GM12878 (cell line): Measurements from ENCODE around the gene CD53. TPM values are rescaled to one million over a fixed set of nuclear protein-coding genes. Genes with fewer than 3 reads are reported as not detected.

Source experiments
- ATAC-seq: fragments of 200-7000 bp; cut with Tn5 transposase; 3 replicates; pipeline ENCODE4 v1.9.1; 2020; ENCODE audit warnings: mild to moderate bottlenecking, moderate library complexity
- BruUV-seq: library from RNA; stranded (reverse); fragments of 400-500 nt; replicated peaks from 2 replicates; lab custom pipeline; 2021; lab: Mats Ljungman, UMichigan
- CTCF ChIA-PET: fragments of 300-600 bp; sonication (Branson Sonifier 250); formaldehyde crosslinking; extraction: SDS; loops from one replicate; lab custom pipeline; 2021; ENCODE audit warnings: inconsistent platforms; lab: Yijun Ruan, JAX
- POLR2A ChIA-PET: fragments of 350-600 bp; formaldehyde crosslinking; extraction: SDS; loops from one replicate; lab custom pipeline; 2021; ENCODE audit warnings: inconsistent platforms; lab: Charles Lee
- RAD21 ChIA-PET: fragments of 300-600 bp; sonication (Branson Sonifier 250); formaldehyde crosslinking; loops from one replicate; lab custom pipeline; 2023; ENCODE audit warnings: antibody characterized with exemption; ENCODE audit not compliant: unreplicated experiment; lab: Charles Lee
- SMC1A ChIA-PET: fragments of 300-600 bp; sonication (Branson Sonifier 250); formaldehyde crosslinking; loops from one replicate; lab custom pipeline; 2023; ENCODE audit not compliant: unreplicated experiment, uncharacterized antibody; lab: Charles Lee
- DNase-seq: peaks from one replicate; pipeline ENCODE4 v3.0.0-alpha.2; 2011; ENCODE audit warnings: low read depth, low spot score
- FAIRE-seq: peaks from 3 replicates; lab custom pipeline; 2011; peaks lifted over from hg19 to GRCh38; lab: Jason Lieb, UNC
- H2AFZ ChIP-seq: 2 replicates; pipeline ENCODE4 v1.6.0; 2011; ENCODE audit warnings: low read depth, low read length, control low read depth; ENCODE audit not compliant: control insufficient read depth
- H3K27ac ChIP-seq: 2 replicates; pipeline ENCODE4 v1.5.1; 2011; ENCODE audit warnings: control low read depth; ENCODE audit not compliant: control insufficient read depth, insufficient read depth
- H3K27me3 ChIP-seq, 2 experiments: replicated peaks in 1 of 2; 2 replicates each; pipeline versions ENCODE4 v1.6.0 to v1.6.1; 2011; ENCODE audit warnings: low read length in 1 of 2; ENCODE audit not compliant: control insufficient read depth in 2 of 2, insufficient read depth in 2 of 2
- H3K36me3 ChIP-seq, 2 experiments: 2 replicates each; pipeline ENCODE4 v1.5.1; 2011; ENCODE audit warnings: low read length in 1 of 2; ENCODE audit not compliant: control insufficient read depth in 2 of 2, insufficient read depth in 2 of 2
- H3K4me1 ChIP-seq: 2 replicates; pipeline ENCODE4 v1.6.1; 2011; ENCODE audit warnings: mild to moderate bottlenecking, low read length, moderate library complexity, mixed read lengths; ENCODE audit not compliant: control insufficient read depth, insufficient read depth
- H3K4me2 ChIP-seq: 2 replicates; pipeline ENCODE4 v1.6.0; 2011; ENCODE audit warnings: control low read depth; ENCODE audit not compliant: control insufficient read depth, insufficient read depth
- H3K4me3 ChIP-seq: fragments of 200-600 bp; sonication (generic); 2 replicates; pipeline ENCODE4 v1.5.1; 2016
- H3K79me2 ChIP-seq: 2 replicates; pipeline ENCODE4 v1.6.0; 2011; ENCODE audit warnings: low read length; ENCODE audit not compliant: control insufficient read depth, insufficient read depth
- H3K9ac ChIP-seq: 2 replicates; pipeline ENCODE4 v1.8.0; 2011; ENCODE audit warnings: low read length, control low read depth, mixed read lengths; ENCODE audit not compliant: control insufficient read depth, insufficient read depth
- H3K9me3 ChIP-seq: replicated peaks from 3 replicates; pipeline ENCODE4 v1.5.1; 2011; ENCODE audit warnings: mild to moderate bottlenecking, low read length; ENCODE audit not compliant: control insufficient read depth, insufficient read depth
- H4K20me1 ChIP-seq: 2 replicates; pipeline ENCODE4 v1.6.0; 2011; ENCODE audit not compliant: control insufficient read depth, insufficient read depth
- CREM ChIP-seq: IDR thresholded peaks from 2 replicates; pipeline ENCODE4 v1.6.1; 2014; ENCODE audit warnings: antibody characterized with exemption, low read depth
- GATAD2B ChIP-seq: fragments of 450-650 bp; conservative IDR thresholded peaks from 2 replicates; pipeline ENCODE4 v1.6.1; 2017; ENCODE audit warnings: low read depth, mild to moderate bottlenecking, moderate library complexity
- HDAC2 ChIP-seq: fragments of 200-600 bp; sonication (generic); IDR thresholded peaks from 2 replicates; pipeline ENCODE4 v1.6.1; 2017
- IRF4 ChIP-seq: IDR thresholded peaks from 2 replicates; pipeline ENCODE4 v1.6.1; 2011; ENCODE audit warnings: low read depth, low read length
- MTA2 ChIP-seq: fragments of 450-650 bp; IDR thresholded peaks from 2 replicates; pipeline ENCODE4 v1.6.1; 2016; ENCODE audit warnings: low read depth, mild to moderate bottlenecking, moderate library complexity
- NFIC ChIP-seq: IDR thresholded peaks from 2 replicates; pipeline ENCODE4 v1.6.1; 2012; ENCODE audit warnings: low read depth, mild to moderate bottlenecking, inconsistent platforms, low read length, moderate library complexity
- SPI1 ChIP-seq: IDR thresholded peaks from 2 replicates; pipeline ENCODE4 v1.6.1; 2011; ENCODE audit warnings: low read depth, mild to moderate bottlenecking, low read length, moderate library complexity, borderline replicate concordance; ENCODE audit not compliant: insufficient read depth
- TARDBP ChIP-seq: IDR thresholded peaks from 2 replicates; pipeline ENCODE4 v1.6.1; 2016; ENCODE audit warnings: borderline replicate concordance
- TCF3 ChIP-seq: IDR thresholded peaks from 2 replicates; pipeline ENCODE4 v1.6.1; 2012; ENCODE audit warnings: low read depth, mild to moderate bottlenecking, low read length, borderline replicate concordance; ENCODE audit not compliant: insufficient read depth
- USF1 ChIP-seq: IDR thresholded peaks from 2 replicates; pipeline ENCODE4 v1.6.1; 2011; ENCODE audit warnings: borderline replicate concordance, low read depth, mild to moderate bottlenecking, moderate library complexity, mixed read lengths, low read length; ENCODE audit not compliant: insufficient read depth; ENCODE audit errors: extremely low read length
- WGBS: methylation state at CpG from one replicate; pipeline ENCODE4 v1.1.6; 2016; ENCODE audit warnings: low lambda C conversion rate; ENCODE audit not compliant: insufficient replicate concordance, insufficient coverage; ENCODE audit errors: missing lambda C conversion rate; 5-methylcytosine and 5-hydroxymethylcytosine counted together
- in situ Hi-C: fragments of 300-500 bp; cut with MboI; formaldehyde crosslinking; loops from 9 replicates; pipeline ENCODE4 v1.14.3; 2018; ENCODE audit warnings: mixed read lengths
- intact Hi-C: fragments of 100-400 bp; cut with micrococcal nuclease; formaldehyde crosslinking; loops from one replicate; pipeline ENCODE4 v1.14.2; 2022; ENCODE audit not compliant: unreplicated experiment
- polyA plus RNA-seq, 11 experiments: library from polyadenylated mRNA; depleted of rRNA in 4 of 11; unstranded in 6 of 11; stranded (reverse) in 5 of 11; fragments of >200 nt; fragmentation: Nextera tagmentation in 4 of 11; fragmentation: Illumina TruSeq in 1 of 11; extraction: Ambion mirVana in 4 of 11; extraction: Trizol in 1 of 11; gene quantifications; 1 replicate in 1 of 11; 2 replicates in 10 of 11; pipeline versions ENCODE4 v1.2.1 to v1.2.3, GENCODE V29; 2011 to 2016; ENCODE audit warnings: inconsistent platforms in 2 of 11, missing spikeins in 2 of 11, low read depth in 1 of 11
- total RNA-seq, 4 experiments: library from RNA; depleted of rRNA in 3 of 4; stranded (reverse); fragments of >200 nt in 3 of 4; fragmentation: Illumina TruSeq in 1 of 4; extraction: Trizol in 1 of 4; gene quantifications; 2 replicates each; pipeline versions ENCODE4 v1.2.1 to v1.2.3, GENCODE V29; 2013 to 2021
- TF ChIP-seq, protein P1 (sequence below): IDR thresholded peaks from 2 replicates; pipeline ENCODE4 v1.6.1; 2012; ENCODE audit warnings: improper control_type of control experiment, low read depth, low read length; ENCODE audit not compliant: insufficient replicate concordance

CD53 gene
- total and polyA plus RNA-seq, 10 of the 15 experiments (the other 5 are each of a cell fraction or from before 2014, with no cell fraction given) = 350 to 1,389 (median 538) TPM

DNA sequence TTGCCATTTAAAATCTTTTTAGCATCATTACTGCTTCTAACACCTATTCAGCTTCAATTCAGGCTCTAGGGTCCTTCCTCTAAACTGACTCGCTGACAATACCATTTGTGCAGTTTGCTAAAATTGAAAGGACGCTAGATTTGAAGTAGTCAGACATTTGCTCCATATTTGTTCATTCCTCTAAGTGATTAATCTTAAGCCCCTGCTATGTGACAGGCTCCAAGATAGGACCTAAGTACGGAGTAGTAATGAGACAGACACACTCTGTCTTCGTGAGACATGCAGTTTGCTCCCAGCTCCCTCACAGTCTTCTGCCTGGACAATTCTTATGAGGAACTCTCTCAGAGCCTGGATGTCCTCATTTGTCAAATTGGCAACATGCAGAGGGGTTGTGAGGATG is 26.1 kb upstream of the CD53 start:
- no peak overlapping the region for H3K4me3 ChIP-seq
- H4K20me1 ChIP-seq = no peaks in the 10 kb centered on the region
- no peak overlapping the region for H3K4me2 ChIP-seq
- H3K27me3 ChIP-seq = no peaks in the 10 kb centered on the region; a peak in 1 of 4 replicates
- ChIA-PET SMC1A (interaction anchor here (0.7 kb wide), 2 partner anchors 48 to 115 kb away, joined by 3 read pairs; no protein-coding TSS in a partner anchor), RAD21 (interaction anchor here (1.5 kb wide), 1 partner anchor 27 kb away, joined by 3 read pairs; no protein-coding TSS in a partner anchor), CTCF (interaction anchor here (1.3 to 4.0 kb wide), 2 partner anchors 15 to 18 kb away, joined by 3 to 16 read pairs; no protein-coding TSS in a partner anchor), POLR2A (no interaction called here)
- ATAC-seq (no peak), FAIRE-seq (no peak)
- in situ Hi-C loops = no loop called here
- no peak overlapping the region for H3K9ac ChIP-seq
- H2AFZ ChIP-seq = no peak overlapping the region
- H3K79me2 ChIP-seq = no peaks in the 10 kb centered on the region
- intact Hi-C loops = no loop called here
- no peaks in the 10 kb centered on the region for H3K36me3 ChIP-seq
- no peaks in the 10 kb centered on the region for H3K4me1 ChIP-seq
- H3K9me3 ChIP-seq = no peaks in the 10 kb centered on the region
- no peak overlapping the region for H3K27ac ChIP-seq
- no peak for TF ChIP-seq USF1
- TF ChIP-seq TCF3 = no peak
- no peak for TF ChIP-seq HDAC2
- TF ChIP-seq TARDBP = no peak
- no peak for TF ChIP-seq SPI1
- no peak for TF ChIP-seq MTA2
- no peak for TF ChIP-seq NFIC
- TF ChIP-seq GATAD2B = no peak
- no peak for TF ChIP-seq CREM
- TF ChIP-seq, protein P1, sequence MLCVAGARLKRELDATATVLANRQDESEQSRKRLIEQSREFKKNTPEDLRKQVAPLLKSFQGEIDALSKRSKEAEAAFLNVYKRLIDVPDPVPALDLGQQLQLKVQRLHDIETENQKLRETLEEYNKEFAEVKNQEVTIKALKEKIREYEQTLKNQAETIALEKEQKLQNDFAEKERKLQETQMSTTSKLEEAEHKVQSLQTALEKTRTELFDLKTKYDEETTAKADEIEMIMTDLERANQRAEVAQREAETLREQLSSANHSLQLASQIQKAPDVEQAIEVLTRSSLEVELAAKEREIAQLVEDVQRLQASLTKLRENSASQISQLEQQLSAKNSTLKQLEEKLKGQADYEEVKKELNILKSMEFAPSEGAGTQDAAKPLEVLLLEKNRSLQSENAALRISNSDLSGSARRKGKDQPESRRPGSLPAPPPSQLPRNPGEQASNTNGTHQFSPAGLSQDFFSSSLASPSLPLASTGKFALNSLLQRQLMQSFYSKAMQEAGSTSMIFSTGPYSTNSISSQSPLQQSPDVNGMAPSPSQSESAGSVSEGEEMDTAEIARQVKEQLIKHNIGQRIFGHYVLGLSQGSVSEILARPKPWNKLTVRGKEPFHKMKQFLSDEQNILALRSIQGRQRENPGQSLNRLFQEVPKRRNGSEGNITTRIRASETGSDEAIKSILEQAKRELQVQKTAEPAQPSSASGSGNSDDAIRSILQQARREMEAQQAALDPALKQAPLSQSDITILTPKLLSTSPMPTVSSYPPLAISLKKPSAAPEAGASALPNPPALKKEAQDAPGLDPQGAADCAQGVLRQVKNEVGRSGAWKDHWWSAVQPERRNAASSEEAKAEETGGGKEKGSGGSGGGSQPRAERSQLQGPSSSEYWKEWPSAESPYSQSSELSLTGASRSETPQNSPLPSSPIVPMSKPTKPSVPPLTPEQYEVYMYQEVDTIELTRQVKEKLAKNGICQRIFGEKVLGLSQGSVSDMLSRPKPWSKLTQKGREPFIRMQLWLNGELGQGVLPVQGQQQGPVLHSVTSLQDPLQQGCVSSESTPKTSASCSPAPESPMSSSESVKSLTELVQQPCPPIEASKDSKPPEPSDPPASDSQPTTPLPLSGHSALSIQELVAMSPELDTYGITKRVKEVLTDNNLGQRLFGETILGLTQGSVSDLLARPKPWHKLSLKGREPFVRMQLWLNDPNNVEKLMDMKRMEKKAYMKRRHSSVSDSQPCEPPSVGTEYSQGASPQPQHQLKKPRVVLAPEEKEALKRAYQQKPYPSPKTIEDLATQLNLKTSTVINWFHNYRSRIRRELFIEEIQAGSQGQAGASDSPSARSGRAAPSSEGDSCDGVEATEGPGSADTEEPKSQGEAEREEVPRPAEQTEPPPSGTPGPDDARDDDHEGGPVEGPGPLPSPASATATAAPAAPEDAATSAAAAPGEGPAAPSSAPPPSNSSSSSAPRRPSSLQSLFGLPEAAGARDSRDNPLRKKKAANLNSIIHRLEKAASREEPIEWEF = no peak
- TF ChIP-seq IRF4 = no peak
- TF ChIP-seq, all 136 proteins: peak for 0
- DNase-seq = no peak
- WGBS = 64% methylated on average over 4 of the region's 4 CpGs
- BruUV-seq = no TSS peak
